ENCODE results near the gene TMEM141. TPM values are rescaled to one million over a fixed set of nuclear protein-coding genes. Genes with fewer than 3 reads are reported as not detected.
"Not testable (repeated sequence)": the region's sequence is repeated elsewhere in the genome, so short reads cannot be mapped to it uniquely, and the experiment has no call there.

Gene TMEM141
- total RNA-seq, 1 donor from 2014 or later: 10.9 TPM

- no peaks in the 10 kb centered on the region for H3K9me3 ChIP-seq
- DNase-seq (ENCODE audit: low spot score in 2 of 2): no peak
- H3K27me3 ChIP-seq: no peaks in the 10 kb centered on the region
- intact Hi-C loops (cut with DNase I): no loop called here
- no peaks in the 10 kb centered on the region for H3K4me1 ChIP-seq
- peaks cover 62 to 76% of the 10 kb centered on the region in 2 donors for H3K36me3 ChIP-seq
- no peak for TF ChIP-seq CTCF (IDR thresholded peaks at IDR 0.05)
- H3K27ac ChIP-seq: no peak overlapping the region
- no peak overlapping the region for H3K4me3 ChIP-seq
Measured at GRCh38 chr9:136829412-136829811, 38.3 kb downstream of the TMEM141 start.

GRCh38 chr9:136829981-136830885 lies 39.1 kb downstream of the TMEM141 start:
- intact Hi-C loops (cut with DNase I): no loop called here
- peaks cover 53 to 69% of the 10 kb centered on the region in 2 donors for H3K36me3 ChIP-seq
- H3K4me3 ChIP-seq: no peak overlapping the region
- no peaks in the 10 kb centered on the region for H3K4me1 ChIP-seq
- DNase-seq (ENCODE audit: low spot score in 2 of 2): no peak
- H3K27ac ChIP-seq: no peak overlapping the region
- no peaks in the 10 kb centered on the region for H3K27me3 ChIP-seq
- no peaks in the 10 kb centered on the region for H3K9me3 ChIP-seq
- no peak for TF ChIP-seq CTCF (IDR thresholded peaks at IDR 0.05)

- Histone ChIP-seq H3K4me3 (no peak overlapping the region), H3K27ac (no peak overlapping the region), H3K9me3 (no peaks in the 10 kb centered on the region), H3K27me3 (no peaks in the 10 kb centered on the region), H3K4me1 (no peaks in the 10 kb centered on the region), H3K36me3 (peaks cover 50 to 71% of the 10 kb centered on the region in 2 donors)
- intact Hi-C loops (cut with DNase I): no loop called here
- no peak for DNase-seq (ENCODE audit: low spot score in 2 of 2)
- no peak for TF ChIP-seq CTCF (IDR thresholded peaks at IDR 0.05)
Measured at GRCh38 chr9:136831002-136831719, 40.0 kb downstream of the TMEM141 start.

- H3K4me3 ChIP-seq: no peak overlapping the region
- no peak overlapping the region for H3K27ac ChIP-seq
- no peaks in the 10 kb centered on the region for H3K4me1 ChIP-seq
- DNase-seq (ENCODE audit: low spot score in 2 of 2): no peak
- intact Hi-C loops (cut with DNase I): no loop called here
- peaks cover 44 to 70% of the 10 kb centered on the region in 2 donors for H3K36me3 ChIP-seq
- no peak for TF ChIP-seq CTCF (IDR thresholded peaks at IDR 0.05)
- no peaks in the 10 kb centered on the region for H3K27me3 ChIP-seq
- H3K9me3 ChIP-seq: no peaks in the 10 kb centered on the region
Measured at GRCh38 chr9:136831720-136832104, 40.6 kb downstream of the TMEM141 start.

GRCh38 chr9:136832581-136832980 lies 41.4 kb downstream of the TMEM141 start:
- intact Hi-C loops (cut with DNase I): no loop called here
- Histone ChIP-seq H3K27me3 (no peaks in the 10 kb centered on the region), H3K4me1 (no peaks in the 10 kb centered on the region), H3K9me3 (no peaks in the 10 kb centered on the region), H3K27ac (no peak overlapping the region), H3K36me3 (peaks cover 43 to 72% of the 10 kb centered on the region in 2 donors), H3K4me3 (no peak overlapping the region)
- no peak for DNase-seq (ENCODE audit: low spot score in 2 of 2)
- TF ChIP-seq CTCF (IDR thresholded peaks at IDR 0.05): no peak

- H3K27ac ChIP-seq; H3K4me3 ChIP-seq; H3K4me1 ChIP-seq; DNase-seq (ENCODE audit: low spot score in 2 of 2); H3K27me3 ChIP-seq; intact Hi-C loops (cut with DNase I); H3K9me3 ChIP-seq: not testable (repeated sequence)
- H3K36me3 ChIP-seq: peaks cover 41 to 73% of the 10 kb centered on the region in 2 donors
Measured at GRCh38 chr9:136833381-136834048, 42.4 kb downstream of the TMEM141 start.

All from ascending aorta (tissue), 2 donors.